ENCODE results near the gene ATP1A3.

ATP1A3 gene

GRCh38 chr19:42024622-42025111 lies 30.6 kb upstream of the ATP1A3 start:
- Histone ChIP-seq H3K4me1 (no peaks in the 10 kb centered on the region), H3K9me3 (no peaks in the 10 kb centered on the region), H3K36me3 (no peaks in the 10 kb centered on the region), H3K4me3 (ENCODE audit: low read depth, low read length) (no peak overlapping the region), H3K27me3 (no peaks in the 10 kb centered on the region)
- no peak for TF ChIP-seq CTCF (IDR thresholded peaks at IDR 0.05; ENCODE audit: low read depth, low read length)
- no peak for DNase-seq

GRCh38 chr19:42023943-42024260 lies 29.9 kb upstream of the ATP1A3 start:
- Histone ChIP-seq H3K36me3 (no peaks in the 10 kb centered on the region), H3K9me3 (no peaks in the 10 kb centered on the region), H3K4me3 (ENCODE audit: low read depth, low read length) (no peak overlapping the region), H3K4me1 (no peaks in the 10 kb centered on the region), H3K27me3 (no peaks in the 10 kb centered on the region)
- TF ChIP-seq CTCF (IDR thresholded peaks at IDR 0.05; ENCODE audit: low read depth, low read length) = no peak
- no peak for DNase-seq

GRCh38 chr19:42023121-42023942 lies 29.3 kb upstream of the ATP1A3 start:
- Histone ChIP-seq H3K4me1 (no peaks in the 10 kb centered on the region), H3K4me3 (ENCODE audit: low read depth, low read length) (no peak overlapping the region), H3K9me3 (no peaks in the 10 kb centered on the region), H3K36me3 (no peaks in the 10 kb centered on the region), H3K27me3 (no peaks in the 10 kb centered on the region)
- DNase-seq = peak; percentile 69
- TF ChIP-seq CTCF (IDR thresholded peaks at IDR 0.05; ENCODE audit: low read depth, low read length) = peak; percentile 64

- no peaks in the 10 kb centered on the region for H3K4me1 ChIP-seq
- DNase-seq = no peak
- no peaks in the 10 kb centered on the region for H3K36me3 ChIP-seq
- H3K27me3 ChIP-seq = no peaks in the 10 kb centered on the region
- H3K4me3 ChIP-seq (ENCODE audit: low read depth, low read length) = no peak overlapping the region
- no peak for TF ChIP-seq CTCF (IDR thresholded peaks at IDR 0.05; ENCODE audit: low read depth, low read length)
- no peaks in the 10 kb centered on the region for H3K9me3 ChIP-seq
Observed at GRCh38 chr19:42022616-42023015, 28.6 kb upstream of the ATP1A3 start.

GRCh38 chr19:42021185-42021584 lies 27.2 kb upstream of the ATP1A3 start:
- Histone ChIP-seq H3K9me3 (no peaks in the 10 kb centered on the region), H3K4me3 (ENCODE audit: low read depth, low read length) (no peak overlapping the region), H3K4me1 (no peaks in the 10 kb centered on the region), H3K36me3 (no peaks in the 10 kb centered on the region), H3K27me3 (no peaks in the 10 kb centered on the region)
- no peak for TF ChIP-seq CTCF (IDR thresholded peaks at IDR 0.05; ENCODE audit: low read depth, low read length)
- DNase-seq = no peak

GRCh38 chr19:42018503-42019193 lies 24.6 kb upstream of the ATP1A3 start:
- Histone ChIP-seq H3K9me3 (no peaks in the 10 kb centered on the region), H3K4me1 (no peaks in the 10 kb centered on the region), H3K4me3 (ENCODE audit: low read depth, low read length) (no peak overlapping the region), H3K27me3 (no peaks in the 10 kb centered on the region), H3K36me3 (no peaks in the 10 kb centered on the region)
- DNase-seq = no peak
- no peak for TF ChIP-seq CTCF (IDR thresholded peaks at IDR 0.05; ENCODE audit: low read depth, low read length)

All from BE2C (cell line).